ENCODE measurements around the gene GLIS1. TPM values are rescaled to one million over a fixed set of nuclear protein-coding genes. Genes with fewer than 3 reads are reported as not detected.

GLIS1 gene
- total and polyA plus RNA-seq, 2 of the 8 experiments (the other 6 are each of a cell fraction or from before 2014, with no cell fraction given) = 0.15 to 0.22 TPM

GRCh38 chr1:53601867-53602775, 136.8 kb downstream of the GLIS1 start:
- DNase-seq (ENCODE audit: low read depth in 1 of 2, low spot score in 2 of 2) (no peak), FAIRE-seq (no peak)
- Histone ChIP-seq H4K91ac (replicated peaks; ENCODE audit: insufficient read length, low read length) (no peak overlapping the region), H3K36me3 (ENCODE audit: control insufficient read depth in 2 of 4, insufficient read depth in 4 of 4, low read length in 3 of 4) (no peaks in the 10 kb centered on the region), H2BK20ac (ENCODE audit: low read length) (no peak overlapping the region), H2AFZ (ENCODE audit: low read length) (no peak overlapping the region), H2BK12ac (ENCODE audit: low read depth, low read length) (no peak overlapping the region), H4K20me1 (replicated peaks in 1 of 2; ENCODE audit: control insufficient read depth in 1 of 2, insufficient read depth in 2 of 2, low read length in 2 of 2) (no peaks in the 10 kb centered on the region), H3K4me2 (ENCODE audit: insufficient read depth in 1 of 2, low read depth in 2 of 2, low read length in 2 of 2) (no peak overlapping the region), H3K27ac (ENCODE audit: low read depth, low read length) (no peak overlapping the region), H3K18ac (ENCODE audit: extremely low read depth, low read length) (no peak overlapping the region), H3K23ac (ENCODE audit: insufficient read length) (no peak overlapping the region), H2BK5ac (ENCODE audit: low read depth, low read length) (no peak overlapping the region), H3K23me2 (ENCODE audit: low read depth, low read length) (no peaks in the 10 kb centered on the region), H3K56ac (replicated peaks; ENCODE audit: insufficient read length, low read depth, low read length) (no peak overlapping the region), H2BK15ac (ENCODE audit: low read length) (no peak overlapping the region), H3K9ac (replicated peaks in 1 of 4; ENCODE audit: extremely low read depth in 1 of 4, low read depth in 3 of 4, low read length in 3 of 4) (no peak overlapping the region), H3K4ac (replicated peaks; ENCODE audit: insufficient read length, low read depth, low read length) (no peak overlapping the region), H3K9me3 (ENCODE audit: insufficient read depth in 2 of 2, low read depth in 1 of 2, low read length in 1 of 2) (no peaks in the 10 kb centered on the region), H2AK5ac (ENCODE audit: low read depth, low read length) (no peak overlapping the region), H4K5ac (ENCODE audit: insufficient read length, low read depth, low read length) (no peak overlapping the region), H3K79me2 (ENCODE audit: control insufficient read depth in 1 of 2, insufficient read depth in 2 of 2, low read length in 2 of 2) (no peaks in the 10 kb centered on the region), H3K4me1 (replicated peaks in 1 of 4; ENCODE audit: control insufficient read depth in 3 of 4, insufficient read depth in 4 of 4, low read length in 3 of 4) (peaks cover 0 to 6% (median 4%) of the 10 kb centered on the region in 4 experiments; a peak in 5 of 7 replicates), H3K14ac (ENCODE audit: insufficient read length) (no peak overlapping the region), H3K4me3 (ENCODE audit: extremely low read depth in 1 of 4, insufficient read depth in 2 of 4, low read depth in 3 of 4, low read length in 4 of 4) (no peak overlapping the region), H3K79me1 (ENCODE audit: low read depth, low read length) (no peaks in the 10 kb centered on the region), H3K27me3 (replicated peaks in 1 of 4; ENCODE audit: control insufficient read depth in 3 of 4, extremely low read depth in 1 of 4, insufficient read depth in 3 of 4, low read length in 3 of 4) (peaks cover 0 to 3% (median 0%) of the 10 kb centered on the region in 4 experiments; a peak in 2 of 7 replicates), H4K8ac (ENCODE audit: extremely low read depth, insufficient read depth, low read length) (no peak overlapping the region), H2BK120ac (replicated peaks; ENCODE audit: low read depth, low read length) (no peak overlapping the region)
- ChIA-PET CTCF (ENCODE audit: partially characterized antibody) (interaction anchor here (0.7 to 17.1 kb wide), 6 partner anchors 9 to 115 kb away, joined by 3 to 264 read pairs (median 4); no protein-coding TSS in a partner anchor), POLR2A (ENCODE audit: partially characterized antibody) (interaction anchor here (0.7 kb wide), 1 partner anchor 93 kb away, joined by 3 read pairs; no protein-coding TSS in a partner anchor)
- WGBS, 2 experiments (ENCODE audit: extremely low coverage in 1 of 2, insufficient coverage in 1 of 2, insufficient read length in 1 of 2, insufficient replicate concordance in 2 of 2, low coverage in 1 of 2, low lambda C conversion rate in 2 of 2, missing lambda C conversion rate in 1 of 2) = 90% methylated on average over 21 of the region's 21 CpGs; no CpG with 5 or more reads in 1 of the 2 experiments
- no peak for TF ChIP-seq YY1 (IDR thresholded peaks at IDR 0.05; ENCODE audit: low read depth, low read length)

Measured in H1 (cell line).